Hematopoietic multipotent progenitor cell treated with erythropoietin and hydrocortisone succinate and interleukin-3 and kit ligand, for 8 days (in vitro differentiated cells): ENCODE results near the gene CCDC18.
"Not testable (repeated sequence)": the region's sequence is repeated elsewhere in the genome, so short reads cannot be mapped to it uniquely, and the experiment has no call there.

Experiments
- DNase-seq: peaks from one replicate; pipeline ENCODE4 v3.0.0-alpha.2; 2015

The CCDC18 gene

GRCh38 chr1:93178418-93178817, 2.1 kb upstream of the CCDC18 start:
- DNase-seq, result no peak

GRCh38 chr1:93179886-93180722, 420 bp upstream of the CCDC18 start, which contains the start of gene TMED5:
Gene TMED5, minus strand, starts transcription at chr1:93180413. Its CDS starts 171 bp downstream, at chr1:93180242.
- peak; percentile 98 for DNase-seq

- DNase-seq, result peak; percentile 44
Observed at GRCh38 chr1:93186667-93187066, 6.1 kb downstream of the CCDC18 start.

GRCh38 chr1:93190432-93190831, 9.9 kb downstream of the CCDC18 start:
- no peak for DNase-seq

- no peak for DNase-seq
Observed at GRCh38 chr1:93194231-93194990, 13.9 kb downstream of the CCDC18 start.

GRCh38 chr1:93196591-93196990, 16.1 kb downstream of the CCDC18 start:
- DNase-seq, result no peak

- DNase-seq, result no peak
Observed at GRCh38 chr1:93199150-93199549, 18.6 kb downstream of the CCDC18 start.

- DNase-seq, result no peak
Observed at GRCh38 chr1:93200086-93200620, 19.6 kb downstream of the CCDC18 start.

- no peak for DNase-seq
Observed at GRCh38 chr1:93200714-93201113, 20.2 kb downstream of the CCDC18 start.

GRCh38 chr1:93205892-93206566, 25.5 kb downstream of the CCDC18 start:
- no peak for DNase-seq

GRCh38 chr1:93206567-93206954, 26.0 kb downstream of the CCDC18 start:
- DNase-seq, result no peak

- no peak for DNase-seq
Observed at GRCh38 chr1:93207211-93207610, 26.7 kb downstream of the CCDC18 start.

GRCh38 chr1:93215322-93215721, 34.8 kb downstream of the CCDC18 start:
- DNase-seq, result no peak

- peak; percentile 32 for DNase-seq
Observed at GRCh38 chr1:93219443-93219842, 38.9 kb downstream of the CCDC18 start.

GRCh38 chr1:93220716-93221115, 40.2 kb downstream of the CCDC18 start:
- not testable (repeated sequence) for DNase-seq

- DNase-seq, result no peak
Observed at GRCh38 chr1:93221913-93222312, 41.4 kb downstream of the CCDC18 start.

- no peak for DNase-seq
Observed at GRCh38 chr1:93223023-93223675, 42.6 kb downstream of the CCDC18 start.

- DNase-seq, result no peak
Observed at GRCh38 chr1:93235261-93235660, 54.7 kb downstream of the CCDC18 start.

- DNase-seq, result no peak
Observed at GRCh38 chr1:93237021-93237420, 56.5 kb downstream of the CCDC18 start.

GRCh38 chr1:93238425-93238824, 57.9 kb downstream of the CCDC18 start:
- DNase-seq, result no peak

GRCh38 chr1:93239863-93240262, 59.3 kb downstream of the CCDC18 start:
- peak; percentile 82 for DNase-seq

GRCh38 chr1:93243233-93243632, 62.7 kb downstream of the CCDC18 start:
- not testable (repeated sequence) for DNase-seq
